Measurements from ENCODE around the gene HES4. TPM values are rescaled to one million over a fixed set of nuclear protein-coding genes. Genes with fewer than 3 reads are reported as not detected.

Gene HES4
- total RNA-seq, 1 experiment from 2014 or later = 35.5 TPM

DNA sequence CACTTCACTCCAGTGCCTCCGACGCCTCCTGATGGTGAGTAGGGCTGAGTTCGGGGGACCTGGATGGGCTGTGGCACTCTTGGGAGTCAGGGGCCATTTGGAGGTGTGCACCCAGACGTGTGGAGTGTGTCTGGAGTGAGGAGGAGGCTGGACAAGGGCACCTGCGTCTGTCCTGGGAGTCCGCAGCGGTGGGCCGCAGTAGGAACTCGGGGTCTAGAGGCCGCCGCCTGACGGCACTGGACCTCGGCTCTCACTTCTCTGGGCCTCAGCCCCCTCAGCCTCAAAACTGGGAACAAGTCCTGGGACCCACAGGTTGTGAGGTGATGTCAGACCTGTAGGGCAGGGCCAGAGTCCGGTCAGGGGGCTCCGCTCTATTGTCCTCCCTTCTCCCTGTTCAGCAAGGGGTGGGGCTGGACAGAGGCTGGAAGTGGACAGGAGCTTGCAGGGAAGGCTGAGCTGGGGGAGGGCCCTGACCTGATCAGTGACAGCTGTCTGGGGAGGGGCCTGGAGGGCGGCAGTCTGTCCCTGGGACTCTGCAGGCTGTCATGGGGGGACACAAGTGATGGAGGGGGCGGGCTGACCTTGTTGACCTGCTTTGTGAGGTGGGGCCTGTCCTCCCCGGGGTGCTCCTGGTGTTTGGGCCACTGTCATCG is 35.5 kb upstream of the HES4 start:
- no peak overlapping the region for H3K27ac Mint-ChIP-seq (ENCODE audit: unreplicated experiment)
- no peaks in the 10 kb centered on the region for H3K9me3 Mint-ChIP-seq (ENCODE audit: low read depth, unreplicated experiment)
- intact Hi-C loops (cut with micrococcal nuclease; ENCODE audit: unreplicated experiment) = no loop called here
- H3K27me3 Mint-ChIP-seq (ENCODE audit: unreplicated experiment) = no peaks in the 10 kb centered on the region
- H3K4me1 Mint-ChIP-seq (ENCODE audit: low read depth, unreplicated experiment) = no peaks in the 10 kb centered on the region
- DNase-seq = no peak
- no TSS peak for BruUV-seq (replicated peaks)
- CTCF ChIA-PET = no interaction called here
- H3K36me3 Mint-ChIP-seq (ENCODE audit: insufficient read depth, unreplicated experiment) = peaks cover 49% of the 10 kb centered on the region
- no peak overlapping the region for H3K4me3 Mint-ChIP-seq (ENCODE audit: low read depth, unreplicated experiment)
- TF ChIP-seq, protein P1, sequence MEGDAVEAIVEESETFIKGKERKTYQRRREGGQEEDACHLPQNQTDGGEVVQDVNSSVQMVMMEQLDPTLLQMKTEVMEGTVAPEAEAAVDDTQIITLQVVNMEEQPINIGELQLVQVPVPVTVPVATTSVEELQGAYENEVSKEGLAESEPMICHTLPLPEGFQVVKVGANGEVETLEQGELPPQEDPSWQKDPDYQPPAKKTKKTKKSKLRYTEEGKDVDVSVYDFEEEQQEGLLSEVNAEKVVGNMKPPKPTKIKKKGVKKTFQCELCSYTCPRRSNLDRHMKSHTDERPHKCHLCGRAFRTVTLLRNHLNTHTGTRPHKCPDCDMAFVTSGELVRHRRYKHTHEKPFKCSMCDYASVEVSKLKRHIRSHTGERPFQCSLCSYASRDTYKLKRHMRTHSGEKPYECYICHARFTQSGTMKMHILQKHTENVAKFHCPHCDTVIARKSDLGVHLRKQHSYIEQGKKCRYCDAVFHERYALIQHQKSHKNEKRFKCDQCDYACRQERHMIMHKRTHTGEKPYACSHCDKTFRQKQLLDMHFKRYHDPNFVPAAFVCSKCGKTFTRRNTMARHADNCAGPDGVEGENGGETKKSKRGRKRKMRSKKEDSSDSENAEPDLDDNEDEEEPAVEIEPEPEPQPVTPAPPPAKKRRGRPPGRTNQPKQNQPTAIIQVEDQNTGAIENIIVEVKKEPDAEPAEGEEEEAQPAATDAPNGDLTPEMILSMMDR (IDR thresholded peaks at IDR 0.05; ENCODE audit: unreplicated experiment) = no peak

DNA sequence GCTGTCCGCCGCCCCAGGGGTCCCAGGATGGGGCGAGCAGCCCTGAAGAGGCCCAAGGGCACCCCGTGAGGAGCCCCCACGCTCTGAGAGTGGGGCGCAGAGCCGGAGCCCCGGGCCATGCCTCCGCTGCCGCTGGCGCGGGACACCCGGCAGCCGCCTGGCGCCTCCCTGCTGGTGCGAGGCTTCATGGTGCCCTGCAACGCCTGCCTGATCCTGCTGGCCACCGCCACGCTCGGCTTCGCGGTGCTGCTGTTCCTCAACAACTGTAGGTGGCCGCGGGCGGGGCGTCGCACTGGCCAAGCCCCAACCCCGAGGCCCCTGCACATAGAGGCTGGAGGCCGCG is 34.5 kb upstream of the HES4 start:
- H3K4me3 Mint-ChIP-seq (ENCODE audit: low read depth, unreplicated experiment) = no peak overlapping the region
- DNase-seq = no peak
- H3K4me1 Mint-ChIP-seq (ENCODE audit: low read depth, unreplicated experiment) = no peaks in the 10 kb centered on the region
- CTCF ChIA-PET = no interaction called here
- peaks cover 40% of the 10 kb centered on the region for H3K36me3 Mint-ChIP-seq (ENCODE audit: insufficient read depth, unreplicated experiment)
- no peak overlapping the region for H3K27ac Mint-ChIP-seq (ENCODE audit: unreplicated experiment)
- TF ChIP-seq, protein P1 (IDR thresholded peaks at IDR 0.05; ENCODE audit: unreplicated experiment) = no peak
- intact Hi-C loops (cut with micrococcal nuclease; ENCODE audit: unreplicated experiment) = no loop called here
- BruUV-seq (replicated peaks) = no TSS peak
- H3K9me3 Mint-ChIP-seq (ENCODE audit: low read depth, unreplicated experiment) = no peaks in the 10 kb centered on the region
- no peaks in the 10 kb centered on the region for H3K27me3 Mint-ChIP-seq (ENCODE audit: unreplicated experiment)

DNA sequence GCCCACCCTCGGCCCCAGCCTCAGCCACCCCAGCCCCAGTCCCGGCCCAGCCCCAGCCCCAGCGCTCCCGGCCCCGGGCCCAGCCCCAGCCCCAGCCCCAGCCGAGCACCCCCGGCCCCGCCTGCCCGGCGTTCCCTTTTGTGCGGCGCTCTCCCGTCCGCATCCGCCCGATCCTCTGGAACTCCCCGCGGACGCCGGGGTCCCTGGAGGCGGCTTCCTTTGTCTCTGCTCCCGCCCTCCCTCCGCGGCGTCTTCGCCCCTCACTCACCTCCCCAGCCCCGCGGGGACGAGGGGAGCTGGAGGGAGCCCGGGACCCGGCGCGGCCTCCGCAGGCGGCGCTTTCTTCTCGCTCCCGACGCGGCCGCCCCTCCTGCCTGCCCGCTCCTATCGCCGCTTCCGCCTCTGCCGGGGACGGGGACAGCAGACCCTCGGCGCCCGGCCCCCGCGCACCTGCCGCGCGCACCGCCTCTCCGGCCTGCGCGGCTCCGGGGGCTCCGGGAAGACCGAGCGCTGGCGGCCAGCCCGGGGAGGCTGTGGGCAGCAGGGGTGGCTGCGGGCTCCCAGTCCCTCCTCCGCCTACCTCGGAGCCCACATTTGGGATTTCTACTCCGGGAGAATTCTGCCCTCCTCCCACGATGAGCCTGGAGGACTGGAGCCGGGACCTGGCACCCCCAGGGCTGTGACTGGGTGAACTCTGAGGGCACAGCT is 34.0 kb upstream of the HES4 start:
- no peak overlapping the region for H3K4me3 Mint-ChIP-seq (ENCODE audit: low read depth, unreplicated experiment)
- TF ChIP-seq, protein P1 (IDR thresholded peaks at IDR 0.05; ENCODE audit: unreplicated experiment) = no peak
- BruUV-seq (replicated peaks) = no TSS peak
- no peaks in the 10 kb centered on the region for H3K27me3 Mint-ChIP-seq (ENCODE audit: unreplicated experiment)
- intact Hi-C loops (cut with micrococcal nuclease; ENCODE audit: unreplicated experiment) = no loop called here
- DNase-seq = no peak
- no peak overlapping the region for H3K27ac Mint-ChIP-seq (ENCODE audit: unreplicated experiment)
- H3K36me3 Mint-ChIP-seq (ENCODE audit: insufficient read depth, unreplicated experiment) = peaks cover 36% of the 10 kb centered on the region
- CTCF ChIA-PET = no interaction called here
- H3K9me3 Mint-ChIP-seq (ENCODE audit: low read depth, unreplicated experiment) = no peaks in the 10 kb centered on the region
- H3K4me1 Mint-ChIP-seq (ENCODE audit: low read depth, unreplicated experiment) = no peaks in the 10 kb centered on the region

DNA sequence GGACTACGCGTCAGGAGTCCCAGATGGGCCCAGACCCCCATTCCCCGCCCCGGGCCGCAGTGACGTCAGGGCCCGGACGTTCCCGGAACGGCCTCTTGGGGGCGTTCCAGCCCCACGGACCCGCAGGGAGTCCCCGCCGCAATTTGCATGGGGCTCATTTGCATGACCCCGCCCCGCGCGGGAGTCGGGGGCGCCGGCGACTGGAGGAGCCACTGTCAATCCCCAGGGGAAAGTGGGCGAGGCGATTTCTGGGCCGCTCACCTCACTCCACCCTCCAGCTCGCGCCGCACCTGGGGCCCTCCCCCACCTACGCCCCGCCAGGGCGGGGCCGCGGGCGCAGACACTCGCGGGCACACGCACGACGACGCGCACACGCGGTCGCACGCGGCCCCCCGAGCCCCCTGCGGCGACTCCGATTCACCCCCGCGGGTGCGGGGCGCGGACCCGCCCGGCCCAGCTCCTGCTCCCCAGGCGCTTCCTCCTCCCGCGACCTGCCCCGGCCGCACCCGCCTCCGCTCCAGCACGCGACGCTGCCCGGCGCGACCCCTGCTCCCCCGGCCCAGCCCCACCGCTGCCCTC is 33.2 kb upstream of the HES4 start:
- no peak overlapping the region for H3K4me3 Mint-ChIP-seq (ENCODE audit: low read depth, unreplicated experiment)
- TF ChIP-seq, protein P1 (IDR thresholded peaks at IDR 0.05; ENCODE audit: unreplicated experiment) = no peak
- no TSS peak for BruUV-seq (replicated peaks)
- no peak for DNase-seq
- H3K4me1 Mint-ChIP-seq (ENCODE audit: low read depth, unreplicated experiment) = no peaks in the 10 kb centered on the region
- no peaks in the 10 kb centered on the region for H3K9me3 Mint-ChIP-seq (ENCODE audit: low read depth, unreplicated experiment)
- H3K36me3 Mint-ChIP-seq (ENCODE audit: insufficient read depth, unreplicated experiment) = peaks cover 31% of the 10 kb centered on the region
- no peak overlapping the region for H3K27ac Mint-ChIP-seq (ENCODE audit: unreplicated experiment)
- CTCF ChIA-PET = no interaction called here
- intact Hi-C loops (cut with micrococcal nuclease; ENCODE audit: unreplicated experiment) = no loop called here
- no peaks in the 10 kb centered on the region for H3K27me3 Mint-ChIP-seq (ENCODE audit: unreplicated experiment)
